Activated CD4-positive, alpha-beta T cell treated with anti-CD3 and anti-CD28 coated beads, Interleukin-10, Interleukin-2, amounts not matched to agents 100 ng/mL and 50 ng/mL, durations not matched to agents 16 hours and 8 hours (primary cell): ENCODE data around the gene COBL.

Experiments
- DNase-seq: peaks from one replicate; pipeline ENCODE4 v3.0.0-alpha.2; 2020

Gene COBL

GRCh38 chr7:51035716-51036115 is 280.9 kb downstream of the COBL start:
- no peak for DNase-seq

- DNase-seq, result no peak
Measured at GRCh38 chr7:51034521-51035264, 281.9 kb downstream of the COBL start.

- no peak for DNase-seq
Measured at GRCh38 chr7:51033727-51034520, 282.7 kb downstream of the COBL start.

DNA sequence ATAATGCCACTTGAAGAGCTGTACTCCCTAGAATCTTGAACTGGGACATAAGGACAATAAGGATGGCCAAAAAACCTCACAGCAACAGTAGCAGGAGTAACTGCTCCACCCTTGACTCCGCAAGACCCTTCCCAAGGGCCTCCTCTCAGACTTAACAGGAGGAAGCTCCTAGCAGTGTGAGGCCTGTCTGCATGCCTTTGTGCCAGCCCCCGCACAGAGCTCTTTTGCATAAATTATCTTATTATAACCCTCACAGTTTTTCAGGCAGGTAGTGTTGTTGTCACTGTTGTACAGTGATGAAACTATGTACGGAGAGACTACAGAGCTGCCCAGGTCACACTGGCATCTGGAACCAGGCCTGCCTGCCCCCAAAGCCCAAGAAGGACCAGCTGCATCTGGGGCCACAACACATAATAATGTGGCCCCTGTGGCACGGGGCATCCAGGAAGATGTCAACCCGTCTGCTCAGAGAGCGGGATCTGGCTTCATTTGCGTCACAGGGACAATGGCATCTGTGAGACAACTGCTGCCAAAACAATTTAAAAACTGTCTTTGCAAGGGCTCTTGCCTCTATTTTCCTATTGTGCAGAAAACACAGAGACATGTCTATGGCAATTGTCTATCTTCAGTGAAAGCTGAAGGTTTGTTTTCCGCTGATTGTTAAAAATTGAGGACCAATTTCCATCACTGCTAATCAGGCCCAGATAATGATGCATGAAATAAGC is 284.7 kb downstream of the COBL start:
- no peak for DNase-seq

DNA sequence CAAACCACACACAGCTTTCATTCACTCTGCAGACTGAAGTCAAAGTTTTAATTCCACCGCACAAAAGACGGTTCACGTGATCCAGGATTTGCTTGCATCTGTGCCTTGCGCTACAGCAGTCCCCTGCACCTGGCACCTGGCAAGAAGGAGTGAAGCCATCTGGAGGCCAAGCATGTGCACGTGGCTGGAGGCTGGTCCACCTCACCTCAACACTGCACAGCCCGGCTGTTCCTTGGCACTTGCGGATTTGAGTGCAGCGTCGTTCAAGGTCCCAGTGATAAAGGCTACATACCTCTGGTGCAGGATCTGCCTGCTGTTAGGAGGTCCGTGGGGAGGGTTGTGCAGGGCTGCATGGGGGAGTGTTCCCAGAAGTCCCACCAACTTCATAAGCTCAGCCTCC is 285.4 kb downstream of the COBL start:
- no peak for DNase-seq

DNA sequence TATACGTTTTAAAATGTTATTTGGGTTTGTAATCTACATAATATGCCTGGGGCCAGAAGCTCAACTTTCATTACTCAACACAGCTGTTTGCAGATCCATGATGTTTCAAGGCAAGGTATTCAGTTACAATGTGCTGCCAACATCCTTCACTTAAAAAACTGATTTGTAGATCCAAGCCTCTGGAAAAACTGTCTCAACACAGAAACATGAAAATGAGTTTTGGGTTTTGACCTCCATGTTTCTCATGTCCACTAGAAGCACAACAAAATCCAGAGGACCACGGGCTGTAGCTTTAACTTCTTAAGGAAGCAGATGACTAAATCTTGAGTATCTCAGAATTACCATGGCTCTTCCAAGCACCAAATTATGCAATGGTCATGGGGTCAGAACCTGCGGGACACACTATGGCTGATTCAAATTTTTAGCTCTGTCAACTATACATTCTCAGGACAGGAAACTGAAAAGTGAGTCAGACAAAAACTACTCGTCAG is 286.9 kb downstream of the COBL start:
- DNase-seq, result no peak

- no peak for DNase-seq
Measured at GRCh38 chr7:51029131-51029530, 287.5 kb downstream of the COBL start.

- DNase-seq, result no peak
Measured at GRCh38 chr7:51027935-51028830, 288.4 kb downstream of the COBL start.

- no peak for DNase-seq
Measured at GRCh38 chr7:51027106-51027934, 289.3 kb downstream of the COBL start.

- DNase-seq, result no peak
Measured at GRCh38 chr7:51026341-51026740, 290.3 kb downstream of the COBL start.

GRCh38 chr7:51025668-51026067 is 290.9 kb downstream of the COBL start:
- no peak for DNase-seq

- no peak for DNase-seq
Measured at GRCh38 chr7:51024867-51025266, 291.7 kb downstream of the COBL start.

GRCh38 chr7:51023547-51023946 is 293.1 kb downstream of the COBL start:
- DNase-seq, result no peak

DNA sequence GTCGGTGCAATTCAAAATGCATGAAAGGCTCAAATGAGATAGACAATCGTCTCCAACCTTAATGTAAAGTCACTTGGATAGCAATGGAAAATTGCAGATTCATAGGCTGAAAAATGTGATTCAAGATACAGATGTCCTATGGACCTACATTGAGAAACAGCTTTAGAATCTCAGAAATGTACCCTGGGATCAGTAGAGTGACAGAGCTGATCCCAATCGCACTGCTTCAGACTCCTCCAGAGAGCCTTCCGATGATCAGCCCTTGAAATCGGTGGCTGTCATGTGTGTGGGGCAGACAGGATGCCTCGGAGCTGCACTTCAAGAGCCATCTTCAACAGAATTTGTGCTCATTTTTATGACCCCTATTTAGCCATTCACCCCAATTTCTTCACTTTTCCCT is 293.8 kb downstream of the COBL start:
- DNase-seq, result no peak

DNA sequence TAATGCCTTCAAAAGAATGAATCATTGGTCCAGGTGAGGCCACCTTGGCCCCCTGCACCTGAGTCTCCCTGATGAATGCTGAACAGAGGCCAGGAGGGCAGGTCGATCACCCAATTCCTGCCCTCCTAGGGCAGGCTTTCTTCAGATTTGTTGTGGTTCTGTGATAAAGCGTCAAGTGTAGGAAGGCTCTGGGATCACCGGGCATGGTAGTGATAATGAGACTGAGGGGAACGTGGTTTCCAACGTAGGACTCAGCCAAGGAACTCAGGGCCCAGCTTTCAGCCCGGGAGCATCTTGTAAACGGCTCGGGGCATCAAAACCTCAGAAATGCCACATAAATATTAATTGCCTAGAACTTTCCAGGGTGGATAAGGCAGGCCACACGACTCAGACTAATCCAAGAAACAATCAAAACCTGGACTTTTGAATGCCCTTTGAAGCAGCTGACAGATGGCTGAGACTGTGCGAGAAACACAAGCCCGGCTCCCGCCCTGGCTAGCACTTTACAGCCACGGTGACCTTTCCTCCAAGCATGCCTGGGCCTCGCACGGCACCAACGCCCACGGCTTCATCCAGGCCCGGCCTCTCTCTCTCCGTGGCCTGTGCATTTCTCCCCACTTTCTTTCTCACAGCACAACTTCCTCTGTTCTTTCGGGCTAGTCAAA is 294.6 kb downstream of the COBL start:
- DNase-seq, result no peak

- DNase-seq, result no peak
Measured at GRCh38 chr7:51020944-51021343, 295.7 kb downstream of the COBL start.

GRCh38 chr7:51019891-51020870 is 296.4 kb downstream of the COBL start:
- no peak for DNase-seq

DNA sequence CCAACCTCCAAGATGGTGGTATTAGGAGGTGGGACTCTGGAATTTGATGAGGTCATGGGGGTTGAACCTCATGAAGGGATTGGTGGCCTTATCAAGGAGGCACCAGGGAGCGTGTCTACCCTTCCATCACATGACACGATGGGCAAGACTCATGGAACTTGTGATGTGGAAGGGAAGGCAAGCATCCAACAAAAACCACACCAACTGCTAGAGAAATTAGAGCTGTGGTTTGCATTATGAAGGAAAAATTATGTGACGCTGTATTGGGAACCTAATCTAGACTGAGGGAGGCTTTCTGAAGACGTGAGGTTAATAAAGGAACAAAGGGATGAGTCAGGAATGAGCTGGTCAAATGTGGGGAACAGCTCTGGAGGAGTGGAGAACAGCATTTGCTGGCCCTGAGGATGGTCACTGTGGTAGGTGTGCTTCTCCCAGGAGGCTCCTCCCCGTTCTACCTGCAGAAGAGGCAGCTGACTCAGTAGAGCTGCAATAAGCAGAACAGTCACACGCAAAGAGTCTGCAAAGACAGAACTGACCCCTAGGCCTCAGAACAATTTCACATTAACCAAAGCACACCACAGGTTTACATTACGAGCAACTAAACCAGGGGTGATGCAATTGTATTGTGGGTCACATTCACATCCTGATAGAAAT is 297.3 kb downstream of the COBL start:
- DNase-seq, result no peak
